AG04450 (cell line): ENCODE data around the gene MACROD2. TPM values are rescaled to one million over a fixed set of nuclear protein-coding genes. Genes with fewer than 3 reads are reported as not detected.

ENCODE experiments used
- CTCF ChIA-PET: fragments of 300-600, 350-600 bp; formaldehyde crosslinking; extraction: SDS; loops from one replicate; lab custom pipeline; 2022; ENCODE audit warnings: antibody characterized with exemption, inconsistent platforms; lab: Charles Lee
- POLR2A ChIA-PET: fragments of 350-600 bp; formaldehyde crosslinking; extraction: SDS; loops from one replicate; lab custom pipeline; 2021; ENCODE audit warnings: antibody characterized with exemption, inconsistent platforms; lab: Yijun Ruan, JAX
- DNase-seq: peaks from one replicate; pipeline ENCODE4 v3.0.0-alpha.2; 2011; ENCODE audit warnings: low read depth, low spot score
- H3K27ac ChIP-seq: one replicate; pipeline ENCODE4 v1.5.1; 2012; ENCODE audit warnings: low read depth, low read length, control low read depth
- H3K27me3 ChIP-seq: one replicate; pipeline ENCODE4 v1.6.0; 2012; ENCODE audit warnings: low read length; ENCODE audit not compliant: control insufficient read depth, insufficient read depth
- H3K4me3 ChIP-seq: 2 replicates; pipeline ENCODE4 v1.5.1; 2011; ENCODE audit warnings: mild to moderate bottlenecking, low read depth, low read length, control low read depth
- H3K9me3 ChIP-seq: 2 replicates; pipeline ENCODE4 v1.5.1; 2012; ENCODE audit warnings: low read length; ENCODE audit not compliant: control insufficient read depth, insufficient read depth
- CTCF ChIP-seq: IDR thresholded peaks from 2 replicates; pipeline ENCODE4 v1.5.1; 2011; ENCODE audit warnings: low read depth, low read length, control low read depth, inconsistent platforms
- polyA plus RNA-seq: library from polyadenylated mRNA; depleted of rRNA; stranded (reverse); fragments of >200 nt; gene quantifications from 2 replicates; pipeline ENCODE4 v1.2.3, GENCODE V29; 2011

The MACROD2 gene
- polyA plus RNA-seq, 1 experiment: 0.02 TPM

- ChIA-PET POLR2A (no interaction called here), CTCF (interaction anchor here (0.7 kb wide), 1 partner anchor 608 kb away, joined by 3 read pairs; no protein-coding TSS in a partner anchor)
- Histone ChIP-seq H3K27me3 (no peaks in the 10 kb centered on the region), H3K9me3 (no peaks in the 10 kb centered on the region), H3K27ac (no peak overlapping the region), H3K4me3 (no peak overlapping the region)
- no peak for DNase-seq
- no peak for TF ChIP-seq CTCF
Observed at GRCh38 chr20:14723614-14724013, 728.3 kb downstream of the MACROD2 start.

GRCh38 chr20:14724036-14724435 is 728.7 kb downstream of the MACROD2 start:
- no peak overlapping the region for H3K27ac ChIP-seq
- ChIA-PET CTCF (no interaction called here), POLR2A (no interaction called here)
- H3K4me3 ChIP-seq: no peak overlapping the region
- DNase-seq: no peak
- TF ChIP-seq CTCF: no peak
- H3K27me3 ChIP-seq: no peaks in the 10 kb centered on the region
- H3K9me3 ChIP-seq: no peaks in the 10 kb centered on the region

GRCh38 chr20:14724468-14724867 is 729.2 kb downstream of the MACROD2 start:
- TF ChIP-seq CTCF: no peak
- ChIA-PET POLR2A (no interaction called here), CTCF (no interaction called here)
- Histone ChIP-seq H3K27me3 (no peaks in the 10 kb centered on the region), H3K4me3 (no peak overlapping the region), H3K27ac (no peak overlapping the region), H3K9me3 (no peaks in the 10 kb centered on the region)
- DNase-seq: no peak

- CTCF ChIA-PET: no interaction called here
- TF ChIP-seq CTCF: no peak
Observed at GRCh38 chr20:14726591-14726990, 731.3 kb downstream of the MACROD2 start.

GRCh38 chr20:14727485-14728150 is 732.3 kb downstream of the MACROD2 start:
- no peak overlapping the region for H3K4me3 ChIP-seq
- H3K27ac ChIP-seq: no peak overlapping the region
- ChIA-PET CTCF (no interaction called here), POLR2A (no interaction called here)
- TF ChIP-seq CTCF: no peak
- H3K9me3 ChIP-seq: no peaks in the 10 kb centered on the region
- H3K27me3 ChIP-seq: no peaks in the 10 kb centered on the region
- no peak for DNase-seq

More at GRCh38 chr20:14726591-14726990, 731.3 kb downstream of the MACROD2 start:
- POLR2A ChIA-PET: no interaction called here
- Histone ChIP-seq H3K27ac (no peak overlapping the region), H3K4me3 (no peak overlapping the region), H3K27me3 (no peaks in the 10 kb centered on the region), H3K9me3 (no peaks in the 10 kb centered on the region)
- no peak for DNase-seq
